Osteoblast (primary cell): ENCODE results near the gene NEK6. TPM values are rescaled to one million over a fixed set of nuclear protein-coding genes. Genes with fewer than 3 reads are reported as not detected.

ENCODE experiments used
- DNase-seq: peaks from one replicate; pipeline ENCODE4 v3.0.0; 2011; ENCODE audit warnings: low spot score, mixed read lengths; ENCODE audit not compliant: insufficient read length; ENCODE audit errors: missing footprints
- H2AFZ ChIP-seq: 2 replicates; pipeline ENCODE4 v1.6.0; 2011; ENCODE audit warnings: mild to moderate bottlenecking, low read length
- H3K27ac ChIP-seq: 2 replicates; pipeline ENCODE4 v1.5.1; 2011; ENCODE audit warnings: mild to moderate bottlenecking, low read depth, low read length, moderate library complexity
- H3K27me3 ChIP-seq: 2 replicates; pipeline ENCODE4 v1.6.0; 2012; ENCODE audit warnings: mild to moderate bottlenecking, control low read depth, inconsistent platforms, low read length, moderate library complexity; ENCODE audit not compliant: insufficient read depth
- H3K36me3 ChIP-seq: 2 replicates; pipeline ENCODE4 v1.5.1; 2011; ENCODE audit warnings: mild to moderate bottlenecking, low read length, control low read depth, moderate library complexity; ENCODE audit not compliant: insufficient read depth
- H3K4me1 ChIP-seq: 2 replicates; pipeline ENCODE4 v1.5.1; 2011; ENCODE audit warnings: mild to moderate bottlenecking, low read length, control low read depth, moderate library complexity; ENCODE audit not compliant: insufficient read depth
- H3K4me2 ChIP-seq: 2 replicates; pipeline ENCODE4 v1.6.0; 2011; ENCODE audit warnings: mild to moderate bottlenecking, low read length; ENCODE audit not compliant: insufficient read depth
- H3K4me3 ChIP-seq: fragments of 200-600 bp; sonication (generic); 3 replicates; pipeline ENCODE4 v1.5.1; 2012; ENCODE audit warnings: mild to moderate bottlenecking, low read length, inconsistent platforms; ENCODE audit not compliant: insufficient read depth
- H3K79me2 ChIP-seq: 2 replicates; pipeline ENCODE4 v1.6.0; 2012; ENCODE audit warnings: mild to moderate bottlenecking, low read length, control low read depth, inconsistent platforms; ENCODE audit not compliant: insufficient read depth
- H3K9me3 ChIP-seq: 2 replicates; pipeline ENCODE4 v1.5.1; 2011; ENCODE audit warnings: low read depth, low read length, control low read depth
- H4K20me1 ChIP-seq: 2 replicates; pipeline ENCODE4 v1.6.0; 2012; ENCODE audit warnings: mild to moderate bottlenecking, low read length, control low read depth; ENCODE audit not compliant: insufficient read depth
- CTCF ChIP-seq: IDR thresholded peaks from 2 replicates; pipeline ENCODE4 v1.5.1; 2011; ENCODE audit warnings: mild to moderate bottlenecking, low read depth, low read length, moderate library complexity; ENCODE audit errors: extremely low read depth
- total RNA-seq: library from RNA; depleted of rRNA; stranded (reverse); fragments of >200 nt; gene quantifications from 2 replicates; pipeline ENCODE4 v1.2.3, GENCODE V29; 2012

Gene NEK6
- total RNA-seq, 1 donor = 128 TPM

GRCh38 chr9:124217836-124218437 is 39.8 kb upstream of the NEK6 start:
- H3K27me3 ChIP-seq = no peaks in the 10 kb centered on the region
- no peak overlapping the region for H2AFZ ChIP-seq
- H3K4me1 ChIP-seq = peaks cover 13% of the 10 kb centered on the region
- H4K20me1 ChIP-seq = no peaks in the 10 kb centered on the region
- no peaks in the 10 kb centered on the region for H3K9me3 ChIP-seq
- H3K4me2 ChIP-seq = no peak overlapping the region
- DNase-seq = no peak
- H3K27ac ChIP-seq = no peak overlapping the region
- H3K4me3 ChIP-seq = no peak overlapping the region
- H3K79me2 ChIP-seq = no peaks in the 10 kb centered on the region
- no peaks in the 10 kb centered on the region for H3K36me3 ChIP-seq
- no peak for TF ChIP-seq CTCF

GRCh38 chr9:124218438-124218982 is 39.2 kb upstream of the NEK6 start:
- peak overlapping the region; percentile 39 for H2AFZ ChIP-seq
- H3K36me3 ChIP-seq = no peaks in the 10 kb centered on the region
- no peaks in the 10 kb centered on the region for H3K9me3 ChIP-seq
- H3K4me2 ChIP-seq = peak overlapping the region; percentile 27
- DNase-seq = peak; percentile 93
- no peaks in the 10 kb centered on the region for H3K79me2 ChIP-seq
- no peak overlapping the region for H3K27ac ChIP-seq
- peak; percentile 14 for TF ChIP-seq CTCF
- no peak overlapping the region for H3K4me3 ChIP-seq
- peaks cover 13% of the 10 kb centered on the region for H3K4me1 ChIP-seq
- no peaks in the 10 kb centered on the region for H3K27me3 ChIP-seq
- no peaks in the 10 kb centered on the region for H4K20me1 ChIP-seq

GRCh38 chr9:124218987-124219461 is 38.7 kb upstream of the NEK6 start:
- TF ChIP-seq CTCF = no peak
- Histone ChIP-seq H3K27ac (no peak overlapping the region), H3K9me3 (no peaks in the 10 kb centered on the region), H3K79me2 (no peaks in the 10 kb centered on the region), H3K36me3 (no peaks in the 10 kb centered on the region), H3K4me3 (no peak overlapping the region), H3K4me1 (peaks cover 13% of the 10 kb centered on the region), H3K4me2 (peak overlapping the region; percentile 27), H3K27me3 (no peaks in the 10 kb centered on the region), H2AFZ (peak overlapping the region; percentile 39), H4K20me1 (no peaks in the 10 kb centered on the region)
- DNase-seq = no peak

GRCh38 chr9:124220946-124221451 is 36.8 kb upstream of the NEK6 start:
- peak overlapping the region; percentile 9 for H3K4me2 ChIP-seq

More at GRCh38 chr9:124220946-124221451, 36.8 kb upstream of the NEK6 start:
- H3K27me3 ChIP-seq = peaks cover 8% of the 10 kb centered on the region
- no peaks in the 10 kb centered on the region for H3K9me3 ChIP-seq
- no peaks in the 10 kb centered on the region for H3K36me3 ChIP-seq
- H3K27ac ChIP-seq = no peak overlapping the region
- no peak overlapping the region for H2AFZ ChIP-seq
- peaks cover 13% of the 10 kb centered on the region for H3K4me1 ChIP-seq
- H4K20me1 ChIP-seq = no peaks in the 10 kb centered on the region
- DNase-seq = peak; percentile 93
- H3K4me3 ChIP-seq = no peak overlapping the region
- no peaks in the 10 kb centered on the region for H3K79me2 ChIP-seq
- no peak for TF ChIP-seq CTCF
